OCI-LY1 (cell line): ENCODE measurements around the gene VCAN.

Source experiments
- H2AFZ ChIP-seq: fragments of 200-600 bp; sonication (generic), shearing (Covaris generic); 2 replicates; pipeline ENCODE4 v1.6.0; 2014; ENCODE audit warnings: antibody characterized with exemption, mild to moderate bottlenecking, low read length
- H3F3A ChIP-seq: fragments of 200-600 bp; sonication (generic), shearing (Covaris generic); 2 replicates; pipeline ENCODE4 v1.6.0; 2014; ENCODE audit warnings: mild to moderate bottlenecking, antibody characterized with exemption, low read length, moderate library complexity; ENCODE audit not compliant: insufficient read depth
- H3K27ac ChIP-seq: fragments of 200-600 bp; sonication (generic); 2 replicates; pipeline ENCODE4 v1.5.1; 2014; ENCODE audit warnings: low read length, mixed run types, mild to moderate bottlenecking, low read depth; ENCODE audit not compliant: poor library complexity, severe bottlenecking
- H3K27me3 ChIP-seq: fragments of 200-600 bp; sonication (generic); 2 replicates; pipeline ENCODE4 v1.6.0; 2014; ENCODE audit warnings: antibody characterized with exemption, mild to moderate bottlenecking, low read length, moderate library complexity; ENCODE audit not compliant: insufficient read depth
- H3K36me3 ChIP-seq: fragments of 200-600 bp; sonication (generic); 2 replicates; pipeline ENCODE4 v1.6.1; 2014; ENCODE audit warnings: mild to moderate bottlenecking, antibody characterized with exemption, low read length, moderate library complexity, mixed read lengths; ENCODE audit not compliant: insufficient read depth
- H3K4me1 ChIP-seq: fragments of 200-600 bp; sonication (generic); 2 replicates; pipeline ENCODE4 v1.5.1; 2014; ENCODE audit warnings: mild to moderate bottlenecking, low read length, moderate library complexity; ENCODE audit not compliant: insufficient read depth, severe bottlenecking
- H3K4me2 ChIP-seq: fragments of 200-600 bp; sonication (generic), shearing (Covaris generic); 2 replicates; pipeline ENCODE4 v1.6.1; 2014; ENCODE audit warnings: low read length
- H3K4me3 ChIP-seq: fragments of 200-600 bp; sonication (generic); 2 replicates; pipeline ENCODE4 v1.5.1; 2014; ENCODE audit warnings: low read length, low read depth, mild to moderate bottlenecking, mixed read lengths; ENCODE audit not compliant: poor library complexity, severe bottlenecking
- H3K79me2 ChIP-seq: fragments of 200-600 bp; shearing (Covaris generic); 2 replicates; pipeline ENCODE4 v1.6.1; 2016; ENCODE audit warnings: mixed run types, low read length, mixed read lengths; ENCODE audit not compliant: insufficient read depth
- H3K9ac ChIP-seq: fragments of 200-600 bp; sonication (generic), shearing (Covaris generic); 2 replicates; pipeline ENCODE4 v1.6.1; 2014; ENCODE audit warnings: mild to moderate bottlenecking, low read length, mixed read lengths
- H3K9me2 ChIP-seq: fragments of 200-600 bp; sonication (generic), shearing (Covaris generic); 2 replicates; pipeline ENCODE4 v1.6.1; 2014; ENCODE audit warnings: low read depth, mild to moderate bottlenecking, low read length, mixed read lengths
- H3K9me3 ChIP-seq: fragments of 200-600 bp; shearing (Covaris generic); 2 replicates; pipeline ENCODE4 v1.6.1; 2014; ENCODE audit warnings: low read length, mixed read lengths
- H4K20me1 ChIP-seq: fragments of 200-600 bp; sonication (generic), shearing (Covaris generic); 2 replicates; pipeline ENCODE4 v1.6.0; 2016; ENCODE audit warnings: mild to moderate bottlenecking, low read length; ENCODE audit not compliant: insufficient read depth
- EZH2 ChIP-seq: fragments of 200-600 bp; sonication (generic), shearing (Covaris generic); IDR thresholded peaks from 2 replicates; pipeline ENCODE4 v1.8.0; 2017; ENCODE audit warnings: borderline replicate concordance, mixed run types, mild to moderate bottlenecking, antibody characterized with exemption, low read length, moderate library complexity, mixed read lengths
- TF ChIP-seq, protein P1 (sequence below): fragments of 200-600 bp; sonication (generic), shearing (Covaris generic); IDR thresholded peaks from 2 replicates; pipeline ENCODE4 v1.5.1; 2017; ENCODE audit warnings: mild to moderate bottlenecking, antibody characterized with exemption, low read length, moderate library complexity, mixed read lengths

VCAN gene

GRCh38 chr5:83530193-83530592 lies 58.6 kb downstream of the VCAN start:
- Histone ChIP-seq H3K4me1 (no peaks in the 10 kb centered on the region), H3K27ac (no peak overlapping the region), H3K79me2 (no peaks in the 10 kb centered on the region), H3F3A (no peaks in the 10 kb centered on the region), H3K9me2 (no peaks in the 10 kb centered on the region), H3K36me3 (no peaks in the 10 kb centered on the region), H2AFZ (no peak overlapping the region), H3K9ac (no peak overlapping the region), H3K4me2 (no peak overlapping the region), H4K20me1 (no peaks in the 10 kb centered on the region), H3K9me3 (no peaks in the 10 kb centered on the region), H3K27me3 (no peaks in the 10 kb centered on the region), H3K4me3 (no peak overlapping the region)
- TF ChIP-seq EZH2, result no peak
- TF ChIP-seq, protein P1, sequence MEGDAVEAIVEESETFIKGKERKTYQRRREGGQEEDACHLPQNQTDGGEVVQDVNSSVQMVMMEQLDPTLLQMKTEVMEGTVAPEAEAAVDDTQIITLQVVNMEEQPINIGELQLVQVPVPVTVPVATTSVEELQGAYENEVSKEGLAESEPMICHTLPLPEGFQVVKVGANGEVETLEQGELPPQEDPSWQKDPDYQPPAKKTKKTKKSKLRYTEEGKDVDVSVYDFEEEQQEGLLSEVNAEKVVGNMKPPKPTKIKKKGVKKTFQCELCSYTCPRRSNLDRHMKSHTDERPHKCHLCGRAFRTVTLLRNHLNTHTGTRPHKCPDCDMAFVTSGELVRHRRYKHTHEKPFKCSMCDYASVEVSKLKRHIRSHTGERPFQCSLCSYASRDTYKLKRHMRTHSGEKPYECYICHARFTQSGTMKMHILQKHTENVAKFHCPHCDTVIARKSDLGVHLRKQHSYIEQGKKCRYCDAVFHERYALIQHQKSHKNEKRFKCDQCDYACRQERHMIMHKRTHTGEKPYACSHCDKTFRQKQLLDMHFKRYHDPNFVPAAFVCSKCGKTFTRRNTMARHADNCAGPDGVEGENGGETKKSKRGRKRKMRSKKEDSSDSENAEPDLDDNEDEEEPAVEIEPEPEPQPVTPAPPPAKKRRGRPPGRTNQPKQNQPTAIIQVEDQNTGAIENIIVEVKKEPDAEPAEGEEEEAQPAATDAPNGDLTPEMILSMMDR, result no peak

DNA sequence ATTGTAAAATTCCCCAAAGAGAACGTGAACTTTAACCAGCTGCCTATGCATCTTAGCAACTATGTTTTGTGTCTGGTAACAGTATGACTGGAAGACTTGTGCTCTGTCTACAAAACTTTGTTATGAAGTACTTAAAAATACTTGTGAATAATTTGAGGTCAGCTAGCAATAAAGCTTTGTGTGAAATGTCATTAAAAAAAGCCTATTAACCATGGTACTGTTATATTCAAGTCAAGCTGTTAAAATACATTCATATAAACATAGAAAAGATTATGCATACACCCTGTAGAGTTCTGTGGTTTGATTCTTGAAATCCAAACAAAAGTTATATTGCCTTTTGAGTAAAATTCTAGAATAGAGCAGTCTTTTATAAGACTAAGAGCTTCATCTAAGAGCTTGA lies 60.1 kb downstream of the VCAN start:
- Histone ChIP-seq H3K9me2 (no peaks in the 10 kb centered on the region), H3K9me3 (no peaks in the 10 kb centered on the region), H3F3A (no peaks in the 10 kb centered on the region), H3K4me1 (no peaks in the 10 kb centered on the region), H3K27ac (no peak overlapping the region), H3K4me2 (no peak overlapping the region), H3K9ac (no peak overlapping the region), H4K20me1 (no peaks in the 10 kb centered on the region), H3K4me3 (no peak overlapping the region), H3K27me3 (no peaks in the 10 kb centered on the region), H2AFZ (no peak overlapping the region), H3K36me3 (no peaks in the 10 kb centered on the region), H3K79me2 (no peaks in the 10 kb centered on the region)
- TF ChIP-seq, protein P1, result no peak
- TF ChIP-seq EZH2, result no peak

- H3K4me1 ChIP-seq, result no peaks in the 10 kb centered on the region
- H3K79me2 ChIP-seq, result no peaks in the 10 kb centered on the region
- H3K4me3 ChIP-seq, result no peak overlapping the region
- TF ChIP-seq EZH2, result no peak
- TF ChIP-seq, protein P1, result no peak
- no peak overlapping the region for H3K9ac ChIP-seq
- H3F3A ChIP-seq, result no peaks in the 10 kb centered on the region
- no peaks in the 10 kb centered on the region for H4K20me1 ChIP-seq
- H3K27ac ChIP-seq, result no peak overlapping the region
- no peak overlapping the region for H3K4me2 ChIP-seq
- H3K9me3 ChIP-seq, result no peaks in the 10 kb centered on the region
- H2AFZ ChIP-seq, result no peak overlapping the region
- no peaks in the 10 kb centered on the region for H3K27me3 ChIP-seq
- H3K36me3 ChIP-seq, result no peaks in the 10 kb centered on the region
- no peaks in the 10 kb centered on the region for H3K9me2 ChIP-seq
Observed at GRCh38 chr5:83538786-83539462, 67.4 kb downstream of the VCAN start.
